Stimulated activated CD8-positive, alpha-beta memory T cell treated with anti-CD3 and anti-CD28 coated beads, Interleukin-4, amount 100 ng/mL, for 4 hours (primary cell): ENCODE measurements around the gene ANXA7.
"Not testable (repeated sequence)": the region's sequence is repeated elsewhere in the genome, so short reads cannot be mapped to it uniquely, and the experiment has no call there.

Source experiments
- DNase-seq, 2 donors: peaks; one replicate each; pipeline ENCODE4 v3.0.0-alpha.2; 2020; ENCODE audit warnings: low read depth in 2 of 2, low spot score in 1 of 2

ANXA7 gene

DNA sequence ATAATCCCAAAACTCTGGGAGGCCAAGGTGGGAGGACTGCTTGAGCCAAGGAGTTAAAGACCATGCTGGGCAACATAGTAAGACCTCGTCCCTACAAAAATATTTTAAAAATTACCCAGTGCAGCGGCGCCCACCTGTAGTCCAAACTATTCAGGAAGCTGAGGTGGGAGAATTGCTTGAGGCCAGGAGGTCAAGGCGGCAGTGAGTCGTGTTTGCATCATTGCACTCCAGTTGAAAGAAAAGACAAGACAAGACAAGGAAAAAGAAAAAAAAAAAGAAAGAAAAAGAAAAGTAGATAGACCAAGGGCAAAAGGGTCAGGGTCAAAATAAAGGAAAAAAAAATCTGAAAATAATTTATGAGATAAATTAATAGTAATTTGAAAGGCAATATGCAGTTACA, 5.8 kb downstream of the ANXA7 start:
- no peak for DNase-seq

DNA sequence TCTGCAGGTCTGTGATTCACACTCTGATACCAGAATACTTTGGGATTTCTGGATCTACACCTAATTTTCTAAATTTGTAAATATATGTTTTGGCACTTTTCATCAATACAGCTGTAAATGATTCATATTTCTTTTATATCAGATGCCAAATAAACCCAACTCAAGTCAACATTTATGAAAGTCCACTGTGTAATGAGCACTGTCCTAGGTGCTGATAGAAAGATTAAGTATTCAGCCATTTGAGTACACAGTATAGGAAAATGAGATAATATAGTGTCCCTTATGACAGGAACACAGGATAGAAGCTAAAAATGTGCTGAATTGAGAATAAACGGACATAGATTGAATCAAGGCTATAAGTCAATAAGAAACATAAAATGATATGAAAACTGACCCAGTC, 6.4 kb downstream of the ANXA7 start:
- DNase-seq, result no peak

DNA sequence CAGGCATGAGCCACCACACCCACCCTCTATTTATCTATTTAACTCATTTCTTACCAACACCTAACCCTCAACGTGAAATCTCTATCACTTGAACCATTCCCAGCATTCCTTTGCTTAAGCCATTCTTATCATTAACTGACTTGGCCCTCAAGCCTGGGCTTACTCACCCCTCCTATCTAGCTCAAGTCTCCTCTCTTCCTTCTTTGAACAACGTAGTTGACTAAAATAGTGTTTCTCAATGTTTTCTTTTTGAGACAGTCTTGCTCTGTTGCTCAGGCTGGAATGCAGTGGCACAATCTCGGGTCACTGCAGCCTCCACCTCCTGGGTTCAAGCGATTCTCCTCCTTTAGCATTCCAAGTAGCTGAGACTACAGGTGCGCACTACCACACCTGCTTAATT, 7.0 kb downstream of the ANXA7 start:
- no peak for DNase-seq

DNA sequence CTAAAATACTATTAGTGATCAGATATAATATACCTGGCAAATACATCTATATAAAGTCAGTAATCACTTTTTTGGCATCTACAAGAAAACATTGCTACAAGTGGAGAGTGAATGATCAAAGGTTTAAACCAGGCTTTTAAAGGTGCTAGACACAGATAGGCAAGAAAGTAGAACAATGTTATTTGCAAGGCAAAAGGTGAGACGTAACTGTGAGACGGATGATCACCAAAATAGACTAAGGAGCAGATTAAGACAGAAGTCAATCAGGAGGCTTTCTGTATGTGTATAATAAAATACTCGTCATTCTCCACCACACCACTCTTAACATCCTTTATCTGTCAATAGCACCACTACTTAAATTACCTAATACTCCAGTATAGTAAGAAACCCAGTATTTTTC, 8.3 kb downstream of the ANXA7 start:
- no peak for DNase-seq

DNA sequence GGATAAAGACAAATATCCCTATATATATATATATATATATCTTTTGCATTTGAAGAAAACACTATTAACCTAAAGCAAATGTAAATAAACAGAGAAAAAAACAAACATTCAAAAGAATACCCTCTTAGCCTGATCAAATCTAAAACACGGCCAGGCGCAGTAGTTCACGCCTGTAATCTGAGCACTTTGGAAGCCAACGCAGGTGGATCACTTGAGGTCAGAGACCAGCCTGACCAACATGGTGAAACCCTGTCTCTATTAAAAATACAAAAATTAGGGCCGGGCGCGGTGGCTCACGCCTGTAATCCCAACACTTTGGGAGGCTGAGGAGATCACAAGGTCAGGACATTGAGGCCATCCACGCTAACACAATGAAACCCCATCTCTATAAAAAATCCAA, 9.2 kb downstream of the ANXA7 start:
- DNase-seq, result no peak

DNA sequence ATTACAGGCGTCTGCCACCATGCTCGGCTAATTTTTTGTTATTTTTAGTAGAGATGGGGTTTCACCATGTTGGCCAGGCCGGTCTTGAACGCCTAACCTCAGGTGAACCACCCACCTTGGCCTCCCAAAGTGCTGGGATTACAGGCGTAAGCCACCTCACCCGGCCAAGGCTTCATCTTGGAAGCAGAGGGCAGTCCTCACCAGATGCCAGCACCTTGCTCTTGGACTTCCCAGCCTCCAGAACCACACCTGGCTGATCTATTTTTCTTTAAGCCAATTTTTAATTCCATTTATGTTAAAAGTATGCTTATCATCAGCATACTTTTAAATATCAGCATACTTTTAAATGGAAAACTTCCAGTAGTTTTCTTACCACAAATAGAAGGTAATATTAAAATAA, 12.2 kb downstream of the ANXA7 start:
- DNase-seq, result no peak

DNA sequence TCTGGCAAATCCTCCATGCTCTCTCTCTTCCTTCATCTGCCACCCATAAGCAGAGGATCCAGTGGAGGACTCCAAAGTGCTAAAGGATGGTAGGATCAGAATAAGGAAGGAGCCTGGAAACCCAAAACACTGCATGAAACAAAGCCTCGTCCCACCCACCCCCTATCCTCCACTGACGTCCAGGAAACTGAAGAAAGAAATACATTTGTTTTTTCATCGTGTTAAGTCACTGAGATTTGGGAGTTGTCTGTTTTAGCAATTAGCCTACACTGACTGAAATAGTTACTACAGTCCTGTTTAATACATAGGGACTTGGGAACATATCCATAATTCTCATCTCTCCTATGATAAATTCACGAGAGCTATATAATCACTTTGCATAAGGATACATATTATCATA, 14.8 kb downstream of the ANXA7 start:
- DNase-seq, result no peak

DNA sequence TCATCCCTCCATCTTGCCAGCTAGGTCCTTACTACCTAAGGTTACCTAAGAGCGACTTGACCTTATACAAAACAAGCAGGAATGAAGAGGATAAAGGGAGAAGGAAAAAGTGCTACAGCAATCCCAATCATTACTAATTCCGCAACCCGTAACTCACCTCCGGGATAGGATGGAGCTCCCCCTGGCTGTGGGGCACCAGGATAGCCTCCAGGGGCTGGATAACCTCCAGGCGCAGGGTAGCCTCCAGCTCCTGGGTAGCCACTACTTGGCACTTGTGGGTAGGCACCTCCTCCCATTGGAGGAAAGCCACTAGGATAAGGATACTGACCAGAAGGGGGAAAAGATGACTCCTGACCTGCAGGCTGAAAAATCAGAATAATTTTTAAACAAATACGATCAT, 15.8 kb downstream of the ANXA7 start:
- DNase-seq, result no peak

DNA sequence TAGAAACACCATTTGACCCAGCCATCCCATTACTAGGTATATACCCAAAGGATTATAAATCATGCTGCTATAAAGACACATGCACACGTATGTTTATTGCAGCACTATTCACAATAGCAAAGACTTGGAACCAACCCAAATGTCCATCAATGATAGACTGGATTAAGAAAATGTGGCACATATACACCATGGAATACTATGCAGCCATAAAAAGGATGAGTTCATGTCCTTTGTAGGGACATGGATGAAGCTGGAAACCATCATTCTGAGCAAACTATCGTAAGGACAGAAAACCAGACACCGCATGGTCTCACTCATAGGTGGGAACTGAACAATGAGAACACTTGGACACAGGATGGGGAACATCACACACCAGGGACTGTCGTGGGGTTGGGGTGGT, 19.5 kb downstream of the ANXA7 start:
- DNase-seq, result not testable (repeated sequence)

DNA sequence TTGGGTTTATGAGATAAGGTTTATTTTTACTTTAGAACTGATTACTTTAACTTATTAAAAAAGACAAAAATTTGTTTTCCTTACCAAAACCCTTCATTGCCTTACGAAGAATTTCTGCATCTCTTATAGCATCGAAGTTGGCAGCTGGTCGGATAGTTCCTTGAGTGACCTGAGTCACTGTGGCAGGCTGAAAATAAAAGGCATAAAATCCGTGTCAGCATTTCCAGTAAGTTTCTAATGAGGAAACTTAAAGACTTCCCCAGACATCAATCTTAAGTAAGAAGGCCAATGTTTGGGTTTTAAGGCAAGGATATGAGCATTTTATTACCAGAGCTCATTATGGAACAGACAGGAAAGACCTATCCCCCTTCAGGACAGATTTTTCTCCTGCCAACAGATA, 25.6 kb downstream of the ANXA7 start:
- DNase-seq, result no peak

DNA sequence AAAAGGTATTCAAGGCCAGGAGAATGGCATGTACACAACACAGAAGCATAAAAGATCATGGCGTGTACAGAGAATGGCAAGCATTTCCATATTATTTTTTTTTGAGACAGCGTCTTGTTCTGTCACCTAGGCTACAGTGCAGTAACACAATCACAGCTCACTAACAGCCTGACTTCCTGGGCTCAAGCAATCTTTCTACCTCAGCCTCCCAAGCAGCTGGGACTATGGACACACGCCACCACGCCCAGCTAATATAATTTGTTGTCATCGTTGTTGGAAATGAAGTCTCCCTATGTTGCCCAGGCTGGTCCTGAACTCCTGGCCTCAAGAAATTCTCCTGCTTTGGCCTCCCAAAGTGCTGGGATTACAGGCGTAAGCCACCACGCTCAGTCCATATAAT, 27.3 kb downstream of the ANXA7 start:
- no peak for DNase-seq

DNA sequence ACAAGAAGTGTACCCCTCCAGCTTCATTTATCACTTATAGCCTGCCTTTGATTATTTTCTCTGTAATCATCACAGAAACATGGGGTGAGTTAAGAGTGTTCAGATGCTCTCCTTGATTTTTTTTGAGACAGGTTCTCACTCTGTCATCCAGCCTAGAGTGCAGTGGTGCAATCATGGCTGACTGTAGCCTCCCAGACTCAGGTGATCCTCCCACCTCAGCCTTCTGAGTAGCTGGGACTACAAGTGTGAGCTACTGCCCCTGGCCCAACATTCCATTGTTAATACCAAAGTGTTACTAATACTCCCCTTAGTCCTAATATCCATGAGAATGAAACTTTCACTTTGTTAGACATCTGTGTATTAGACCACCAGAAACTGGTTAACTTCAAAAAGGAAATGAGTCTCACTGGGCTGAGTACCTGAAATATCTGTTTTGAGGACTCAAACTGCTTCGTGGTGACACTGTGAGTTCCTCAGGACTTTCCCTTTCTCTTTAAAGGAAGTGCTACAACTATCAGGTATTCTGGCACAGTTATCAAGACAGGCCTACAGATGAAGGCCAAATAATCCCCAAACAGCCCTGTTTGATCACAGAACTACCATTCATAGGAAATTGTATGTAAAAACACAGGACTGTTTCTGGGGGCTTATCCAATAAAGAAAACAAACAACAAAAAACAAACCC, 34.7 kb downstream of the ANXA7 start:
- no peak for DNase-seq

DNA sequence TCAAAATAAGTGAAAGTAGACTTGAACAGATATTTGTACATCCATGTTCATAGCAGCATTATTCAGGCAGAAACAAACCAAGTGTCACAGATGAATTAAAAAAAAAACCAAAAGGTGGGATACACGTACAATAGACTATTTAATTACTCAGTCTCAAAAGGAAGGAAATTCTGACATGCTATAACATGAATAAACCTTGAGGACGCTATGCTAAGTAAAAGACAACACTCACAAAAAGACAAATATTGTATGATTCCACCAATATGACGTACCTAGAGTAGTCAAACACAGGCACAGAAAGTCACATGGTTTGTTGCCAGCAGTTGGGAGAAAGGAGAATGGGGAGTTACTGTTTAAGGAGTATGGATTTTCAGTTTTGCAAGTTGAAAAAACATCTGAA, 37.2 kb downstream of the ANXA7 start:
- no peak for DNase-seq

DNA sequence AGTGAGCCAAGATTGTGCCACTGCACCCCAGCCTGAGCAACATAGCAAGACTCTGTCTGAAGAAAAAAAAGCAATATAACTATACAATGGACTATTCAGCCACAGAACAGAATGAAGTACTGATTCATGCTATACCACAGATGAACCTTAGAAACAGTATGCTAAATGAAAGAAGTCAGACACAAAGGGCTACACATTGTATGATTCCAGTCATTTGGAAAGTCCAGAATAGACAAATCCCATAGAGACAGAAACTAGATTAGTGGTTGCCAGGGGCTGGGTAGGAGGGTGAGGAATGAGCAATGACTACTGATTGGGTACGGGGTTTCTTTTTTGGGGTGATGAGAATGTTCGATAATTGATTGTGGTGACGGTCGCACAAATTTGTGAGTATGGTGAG, 45.6 kb downstream of the ANXA7 start:
- no peak for DNase-seq

DNA sequence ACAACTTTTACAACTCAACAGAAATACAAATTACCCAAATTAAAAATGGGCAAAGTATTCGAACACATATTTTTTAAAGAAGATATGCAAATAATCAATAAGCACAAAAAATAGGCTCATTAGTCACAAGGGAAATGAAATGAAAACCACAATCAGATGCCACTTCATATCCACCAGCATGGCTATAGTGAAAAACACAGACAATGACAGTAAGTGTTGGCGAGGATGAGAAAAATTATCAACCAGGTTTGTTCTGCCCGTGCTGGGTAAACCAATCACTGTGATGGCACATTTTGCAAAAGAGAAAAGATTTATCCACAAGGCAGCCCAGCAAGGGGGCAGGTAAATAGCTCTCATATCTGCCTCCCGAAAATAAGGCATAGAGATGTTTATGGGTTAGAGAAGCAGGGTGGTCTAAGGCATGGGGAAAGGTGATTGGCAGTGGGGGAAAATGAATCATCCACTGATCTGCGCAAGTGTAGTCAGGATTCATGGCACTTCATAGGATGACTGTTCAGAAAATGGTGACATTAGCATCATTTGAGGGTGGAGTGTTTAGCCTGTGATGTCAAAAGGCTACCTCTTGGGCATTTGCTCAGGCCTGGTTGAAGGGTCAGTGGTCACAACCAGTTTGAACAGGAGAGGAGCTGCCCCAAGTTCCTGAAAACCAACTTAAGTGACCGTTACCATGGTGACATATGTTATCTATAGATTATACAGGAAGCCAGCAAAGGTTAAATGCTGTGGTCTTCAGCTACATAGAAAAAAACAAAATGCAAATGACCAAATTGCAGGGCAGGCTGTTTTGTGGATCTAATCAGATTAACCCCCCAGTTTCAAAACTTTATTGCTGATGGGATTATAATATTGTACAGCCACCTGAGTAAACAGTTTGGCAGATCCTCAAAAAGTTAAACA, 47.2 kb downstream of the ANXA7 start:
- no peak for DNase-seq

DNA sequence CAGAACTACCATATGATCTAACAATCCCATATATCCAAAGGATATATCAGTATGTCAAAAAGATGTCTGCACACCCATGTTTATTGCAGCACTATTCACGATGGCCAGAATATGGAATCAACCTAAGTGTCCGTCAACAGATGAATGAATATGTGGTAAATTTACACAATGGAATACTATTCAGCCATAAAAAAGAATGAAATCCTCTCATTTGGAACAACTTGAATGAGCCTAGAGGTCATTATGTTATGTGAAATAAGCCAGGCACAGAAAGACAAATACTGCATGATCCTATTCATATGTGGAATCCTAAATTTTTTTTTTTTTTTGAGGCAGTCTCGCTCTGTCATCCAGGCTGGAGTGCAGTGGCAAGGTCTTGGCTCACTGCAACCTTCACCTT, 48.9 kb downstream of the ANXA7 start:
- DNase-seq, result no peak

DNA sequence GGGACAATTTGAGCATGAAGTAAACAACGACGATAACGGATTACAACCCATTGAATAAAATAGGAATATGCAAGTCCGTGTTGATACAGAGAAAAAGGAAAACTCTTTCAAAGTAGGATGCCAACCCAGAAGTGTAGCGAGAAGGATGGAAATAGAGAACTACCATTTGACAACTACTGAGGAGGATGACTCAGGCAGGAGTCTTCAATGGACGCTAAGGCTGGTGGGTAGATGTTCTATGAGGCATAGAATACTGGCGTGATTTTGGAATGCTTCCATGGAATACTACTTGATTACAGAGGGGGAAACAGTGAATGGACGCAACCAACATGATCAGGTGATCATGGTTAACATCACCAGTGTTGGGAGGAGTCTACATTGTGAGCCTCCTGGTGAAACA, 54.4 kb downstream of the ANXA7 start:
- DNase-seq, result no peak

DNA sequence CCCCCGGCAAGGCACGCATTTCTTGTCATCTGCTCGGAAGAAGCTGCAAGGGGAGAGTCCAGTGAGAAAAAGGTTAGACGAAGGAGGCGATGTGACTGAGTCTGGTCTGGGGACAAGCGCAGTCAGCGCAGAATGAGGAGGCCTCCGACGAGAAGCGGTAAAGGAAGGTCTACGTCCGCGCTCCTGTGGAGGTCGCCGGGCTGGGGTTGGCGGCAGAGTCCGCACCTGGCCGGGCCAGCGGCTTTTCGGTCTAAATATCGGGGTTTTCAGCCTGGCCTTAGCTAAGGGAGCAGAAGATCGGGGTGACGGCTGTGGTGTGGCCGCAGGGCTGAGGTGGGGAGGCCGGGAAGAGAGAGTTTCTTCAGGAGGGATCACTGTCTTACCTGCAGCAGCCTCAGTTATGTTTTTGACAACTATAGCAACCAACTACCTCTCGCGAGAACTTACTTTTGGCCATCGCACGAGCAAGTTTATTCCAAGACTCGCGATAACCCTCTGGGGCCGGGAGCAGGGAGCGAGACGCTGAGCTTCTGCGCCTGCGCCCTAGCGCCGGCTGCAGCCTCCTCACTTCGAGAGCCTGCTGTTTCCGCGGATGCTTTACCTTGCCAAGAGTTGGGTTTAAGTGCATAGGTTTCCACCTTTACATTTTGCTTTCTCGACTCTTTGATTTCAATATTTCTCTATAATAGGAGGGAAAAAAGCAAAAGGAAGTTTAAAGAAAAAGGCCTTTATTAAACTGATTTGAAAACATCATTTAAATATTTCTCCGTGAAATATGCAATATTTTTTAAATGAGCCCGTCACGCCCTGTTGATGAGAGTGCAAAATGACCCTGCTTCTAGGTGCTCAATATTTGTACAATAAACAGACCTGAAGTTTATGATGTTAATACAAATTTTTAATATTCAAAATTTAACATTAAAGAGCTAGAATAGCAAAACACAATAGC, 55.3 kb downstream of the ANXA7 start, which contains the start of gene CFAP70:
TSS of gene CFAP70 (minus strand) at position 534 of the 949 bp plus-strand sequence. CDS start 4,068 bp downstream, outside the sequence.
- DNase-seq, result peak; percentile 76 to 80

DNA sequence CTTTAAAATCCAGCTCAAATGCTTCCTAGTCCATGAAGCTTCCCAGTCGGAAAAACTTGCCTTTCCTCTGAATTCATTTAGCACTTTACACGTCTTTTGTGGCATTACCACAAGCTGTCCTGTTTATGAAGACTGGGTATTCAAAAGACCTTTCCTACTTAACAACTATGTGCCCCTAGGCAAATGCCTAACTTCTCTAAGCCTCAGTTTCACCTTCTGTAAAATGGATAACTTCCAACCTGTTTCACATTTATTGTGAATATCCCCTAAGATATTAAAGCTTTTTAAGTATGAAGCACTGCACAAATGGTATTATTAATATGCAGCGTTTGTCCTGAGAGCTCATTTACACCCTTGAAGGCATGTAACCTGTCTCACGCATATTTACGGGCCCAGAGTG, 56.0 kb downstream of the ANXA7 start:
- no peak for DNase-seq

DNA sequence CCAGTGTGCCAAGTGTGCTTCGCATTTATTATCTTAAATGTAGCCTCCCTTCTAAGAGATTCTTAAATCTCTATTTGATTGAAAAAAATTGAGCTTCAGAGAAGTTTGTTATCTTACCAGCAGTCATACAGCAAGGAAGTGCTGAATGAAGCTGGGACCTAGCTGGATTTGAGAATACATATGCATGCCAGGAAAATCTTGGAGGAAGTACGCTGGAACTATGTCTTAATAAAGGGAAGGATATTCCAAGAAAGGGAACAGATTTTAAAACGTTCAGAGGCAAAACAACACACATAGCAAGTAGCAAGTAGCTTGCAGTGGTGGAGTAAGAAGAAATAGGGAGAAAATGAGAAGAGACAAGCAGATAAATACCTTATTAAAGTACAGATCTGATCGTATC, 56.7 kb downstream of the ANXA7 start:
- DNase-seq, result no peak

DNA sequence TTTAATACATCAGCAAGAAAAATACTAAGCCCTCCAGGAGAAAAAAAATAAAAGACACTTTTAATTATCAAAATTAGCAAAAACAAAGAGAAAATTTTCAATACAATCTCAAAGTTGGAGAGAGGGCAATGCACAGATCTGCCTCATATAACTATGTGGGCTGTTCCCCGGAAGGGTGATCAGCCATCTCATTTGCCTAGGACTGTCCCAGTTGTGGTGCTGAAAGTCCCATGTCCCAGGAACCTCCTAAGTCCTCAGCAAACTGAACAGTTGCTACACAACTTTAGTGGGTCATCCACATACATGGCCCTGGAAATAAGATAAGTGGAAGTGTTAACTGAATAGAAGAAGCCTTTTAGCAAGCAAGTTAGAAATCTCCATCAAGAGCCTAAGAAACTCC, 69.6 kb downstream of the ANXA7 start:
- DNase-seq, result no peak
